H1 (cell line): ENCODE measurements around the gene FAM184B. TPM values are rescaled to one million over a fixed set of nuclear protein-coding genes. Genes with fewer than 3 reads are reported as not detected.

ENCODE experiments used
- CTCF ChIA-PET: fragments of 300-600 bp; sonication (Branson Sonifier 250); formaldehyde crosslinking; loops from one replicate; lab custom pipeline; 2021; ENCODE audit not compliant: partially characterized antibody; lab: Charles Lee
- POLR2A ChIA-PET: fragments of 300-600 bp; sonication (Branson Sonifier 250); formaldehyde crosslinking; loops from one replicate; lab custom pipeline; 2021; ENCODE audit warnings: inconsistent platforms; ENCODE audit not compliant: partially characterized antibody; lab: Charles Lee
- DNase-seq, 2 experiments: peaks; one replicate each; pipeline versions ENCODE4 v3.0.0 to v3.0.0-alpha.2; 2010 to 2022; ENCODE audit warnings: low spot score in 2 of 2, low read depth in 1 of 2, mixed read lengths in 1 of 2
- FAIRE-seq: peaks from 2 replicates; lab custom pipeline; 2011; peaks lifted over from hg19 to GRCh38; lab: Jason Lieb, UNC
- H2AFZ ChIP-seq: 2 replicates; pipeline ENCODE4 v1.8.1; 2012; ENCODE audit warnings: low read length, inconsistent platforms
- H2AK5ac ChIP-seq: 2 replicates; pipeline ENCODE4 v1.6.1; 2013; ENCODE audit warnings: low read depth, low read length
- H2BK120ac ChIP-seq: replicated peaks from 2 replicates; pipeline ENCODE3; 2013; ENCODE audit warnings: low read depth, low read length, inconsistent platforms
- H2BK12ac ChIP-seq: 2 replicates; pipeline ENCODE4 v1.6.1; 2013; ENCODE audit warnings: low read depth, low read length
- H2BK15ac ChIP-seq: 2 replicates; pipeline ENCODE4 v1.6.1; 2013; ENCODE audit warnings: low read length
- H2BK20ac ChIP-seq: 2 replicates; pipeline ENCODE4 v1.6.1; 2013; ENCODE audit warnings: low read length
- H2BK5ac ChIP-seq: 2 replicates; pipeline ENCODE4 v1.6.1; 2013; ENCODE audit warnings: low read depth, low read length
- H3K14ac ChIP-seq: 2 replicates; pipeline ENCODE4 v1.6.1; 2013; ENCODE audit warnings: inconsistent platforms; ENCODE audit not compliant: insufficient read length
- H3K18ac ChIP-seq: 2 replicates; pipeline ENCODE4 v1.6.1; 2013; ENCODE audit warnings: low read length; ENCODE audit errors: extremely low read depth
- H3K23ac ChIP-seq: 2 replicates; pipeline ENCODE4 v1.6.1; 2013; ENCODE audit warnings: inconsistent platforms; ENCODE audit not compliant: insufficient read length
- H3K23me2 ChIP-seq: 2 replicates; pipeline ENCODE4 v1.6.1; 2013; ENCODE audit warnings: low read depth, low read length
- H3K27ac ChIP-seq: 2 replicates; pipeline ENCODE4 v1.6.1; 2011; ENCODE audit warnings: low read depth, low read length, inconsistent platforms
- H3K27me3 ChIP-seq, 4 experiments: replicated peaks in 1 of 4; 1 replicate in 1 of 4; 2 replicates in 3 of 4; pipeline versions ENCODE4 v1.6.1 to v1.8.1; 2011 to 2013; ENCODE audit warnings: low read length in 3 of 4, mild to moderate bottlenecking in 3 of 4, inconsistent platforms in 2 of 4, mixed read lengths in 2 of 4, moderate library complexity in 1 of 4; ENCODE audit not compliant: control insufficient read depth in 3 of 4, insufficient read depth in 3 of 4; ENCODE audit errors: extremely low read depth in 1 of 4
- H3K36me3 ChIP-seq, 4 experiments: 2 replicates each; pipeline versions ENCODE4 v1.6.1 to v1.8.1; 2011 to 2013; ENCODE audit warnings: mild to moderate bottlenecking in 4 of 4, low read length in 3 of 4, moderate library complexity in 2 of 4, control low read depth in 1 of 4, inconsistent platforms in 1 of 4; ENCODE audit not compliant: insufficient read depth in 4 of 4, control insufficient read depth in 2 of 4
- H3K4ac ChIP-seq: replicated peaks from 2 replicates; pipeline ENCODE3; 2013; ENCODE audit warnings: low read length, low read depth, mixed read lengths, inconsistent platforms; ENCODE audit not compliant: insufficient read length
- H3K4me1 ChIP-seq, 4 experiments: replicated peaks in 1 of 4; 1 replicate in 1 of 4; 2 replicates in 3 of 4; pipeline versions ENCODE4 v1.6.1 to v1.8.1; 2011 to 2013; ENCODE audit warnings: low read length in 3 of 4, inconsistent platforms in 2 of 4, mixed read lengths in 1 of 4; ENCODE audit not compliant: insufficient read depth in 4 of 4, control insufficient read depth in 3 of 4
- H3K4me2 ChIP-seq, 2 experiments: 2 replicates each; pipeline versions ENCODE4 v1.6.1 to v1.8.1; 2011 to 2013; ENCODE audit warnings: low read depth in 2 of 2, low read length in 2 of 2, control low read depth in 1 of 2, inconsistent platforms in 1 of 2, mild to moderate bottlenecking in 1 of 2; ENCODE audit not compliant: insufficient read depth in 1 of 2
- H3K4me3 ChIP-seq, 4 experiments: fragments of 200-600, 300-600 bp in 1 of 4; sonication (generic), shearing (Covaris generic), sonication (Bioruptor Twin) in 1 of 4; 2 replicates each; pipeline versions ENCODE4 v1.5.1 to v1.8.1; 2011 to 2016; ENCODE audit warnings: low read length in 4 of 4, low read depth in 3 of 4, control low read depth in 2 of 4, inconsistent platforms in 2 of 4, mild to moderate bottlenecking in 2 of 4, mixed read lengths in 1 of 4, moderate library complexity in 1 of 4; ENCODE audit not compliant: insufficient read depth in 2 of 4; ENCODE audit errors: extremely low read depth in 1 of 4
- H3K56ac ChIP-seq: replicated peaks from 2 replicates; pipeline ENCODE3; 2013; ENCODE audit warnings: low read depth, mild to moderate bottlenecking, mixed read lengths, low read length, inconsistent platforms; ENCODE audit not compliant: insufficient read length
- H3K79me1 ChIP-seq: 2 replicates; pipeline ENCODE4 v1.6.1; 2013; ENCODE audit warnings: low read depth, low read length, control low read depth
- H3K79me2 ChIP-seq, 2 experiments: 2 replicates each; pipeline versions ENCODE4 v1.6.1 to v1.8.1; 2012 to 2013; ENCODE audit warnings: low read length in 2 of 2, mild to moderate bottlenecking in 2 of 2, inconsistent platforms in 1 of 2; ENCODE audit not compliant: insufficient read depth in 2 of 2, control insufficient read depth in 1 of 2
- H3K9ac ChIP-seq, 4 experiments: replicated peaks in 1 of 4; 1 replicate in 1 of 4; 2 replicates in 3 of 4; pipeline versions ENCODE4 v1.6.1 to v1.8.1; 2011 to 2013; ENCODE audit warnings: low read depth in 3 of 4, low read length in 3 of 4, control low read depth in 2 of 4, mild to moderate bottlenecking in 2 of 4, moderate library complexity in 2 of 4, inconsistent platforms in 1 of 4; ENCODE audit errors: extremely low read depth in 1 of 4
- H3K9me3 ChIP-seq, 2 experiments: 2 replicates each; pipeline versions ENCODE4 v1.6.1 to v1.8.1; 2012 to 2013; ENCODE audit warnings: mild to moderate bottlenecking in 2 of 2, moderate library complexity in 2 of 2, control low read depth in 1 of 2, inconsistent platforms in 1 of 2, low read depth in 1 of 2, low read length in 1 of 2, mixed read lengths in 1 of 2; ENCODE audit not compliant: insufficient read depth in 2 of 2
- H4K20me1 ChIP-seq, 2 experiments: replicated peaks in 1 of 2; 2 replicates each; pipeline versions ENCODE3 to v1.8.1; 2011 to 2013; ENCODE audit warnings: inconsistent platforms in 2 of 2, low read length in 2 of 2, mild to moderate bottlenecking in 1 of 2; ENCODE audit not compliant: insufficient read depth in 2 of 2, control insufficient read depth in 1 of 2
- H4K5ac ChIP-seq: 2 replicates; pipeline ENCODE4 v1.6.1; 2013; ENCODE audit warnings: low read length, low read depth, mixed read lengths, inconsistent platforms; ENCODE audit not compliant: insufficient read length
- H4K8ac ChIP-seq: 2 replicates; pipeline ENCODE4 v1.8.0; 2013; ENCODE audit warnings: mild to moderate bottlenecking, moderate library complexity, low read length, inconsistent platforms; ENCODE audit not compliant: insufficient read depth; ENCODE audit errors: extremely low read depth
- H4K91ac ChIP-seq: replicated peaks from 2 replicates; pipeline ENCODE3; 2013; ENCODE audit warnings: low read length, mixed read lengths, inconsistent platforms; ENCODE audit not compliant: insufficient read length
- BCL11A ChIP-seq, 2 experiments: IDR thresholded peaks; one replicate each; pipeline ENCODE4 v1.6.1; 2011; ENCODE audit warnings: low read depth in 2 of 2, low read length in 2 of 2, mild to moderate bottlenecking in 2 of 2
- BRCA1 ChIP-seq: IDR thresholded peaks from 2 replicates; pipeline ENCODE4 v1.6.1; 2012; ENCODE audit warnings: low read depth, low read length, improper control_type of control experiment
- E2F6 ChIP-seq: IDR thresholded peaks from 2 replicates; pipeline ENCODE4 v1.6.1; 2012; ENCODE audit warnings: inconsistent platforms
- EGR1 ChIP-seq: IDR thresholded peaks from 2 replicates; pipeline ENCODE4 v1.6.1; 2011; ENCODE audit warnings: low read depth, low read length, borderline replicate concordance
- KDM1A ChIP-seq: fragments of 200-600, 300-600 bp; sonication (generic); IDR thresholded peaks from 2 replicates; pipeline ENCODE4 v1.7.1; 2016; ENCODE audit warnings: mild to moderate bottlenecking, low read length, borderline replicate concordance
- TEAD4 ChIP-seq: IDR thresholded peaks from 2 replicates; pipeline ENCODE4 v1.6.1; 2012; ENCODE audit warnings: low read depth, low read length, inconsistent platforms, mixed read lengths
- WGBS, 2 experiments: shearing (Covaris generic) in 1 of 2; methylation state at CpG; one replicate each; pipeline versions ENCODE4 v1.1.6 to v1.1.7; 2013 to 2015; ENCODE audit warnings: low lambda C conversion rate in 2 of 2, mixed read lengths in 2 of 2, inconsistent platforms in 1 of 2, low coverage in 1 of 2, missing lambda C conversion rate in 1 of 2; ENCODE audit not compliant: insufficient replicate concordance in 2 of 2, insufficient coverage in 1 of 2, insufficient read length in 1 of 2; ENCODE audit errors: extremely low coverage in 1 of 2, missing lambda C conversion rate in 1 of 2; 5-methylcytosine and 5-hydroxymethylcytosine counted together
- polyA plus RNA-seq, 7 experiments: library from polyadenylated mRNA; depleted of rRNA in 3 of 7; stranded (reverse) in 5 of 7; unstranded in 2 of 7; fragments of >200 nt in 5 of 7; fragments of 200-250 nt in 2 of 7; gene quantifications; 1 replicate in 5 of 7; 2 replicates in 1 of 7; 4 replicates in 1 of 7; pipeline versions ENCODE4 v1.2.1 to v1.2.3, GENCODE V29; 2011 to 2013; ENCODE audit warnings: missing spikeins in 2 of 7, mixed read lengths in 2 of 7
- total RNA-seq: library from RNA; stranded (reverse); fragmentation: NEBNext Ultra II Directional; extraction: Animal tissue kit (Norgen Biotek cat#: 25700); gene quantifications from 2 replicates; pipeline ENCODE4 v1.2.1, GENCODE V29; 2021

FAM184B gene
- total and polyA plus RNA-seq, 2 of the 8 experiments (the other 6 are each of a cell fraction or from before 2014, with no cell fraction given), result 0.05 to 0.39 TPM

- no peak overlapping the region for H3K27ac ChIP-seq
- H2BK5ac ChIP-seq, result no peak overlapping the region
- H2AFZ ChIP-seq, result no peak overlapping the region
- H4K20me1 ChIP-seq, result peaks cover 4 to 23% of the 10 kb centered on the region in 2 experiments
- H3K14ac ChIP-seq, result no peak overlapping the region
- FAIRE-seq, result no peak
- DNase-seq, result no peak
- H3K4me3 ChIP-seq, result no peak overlapping the region
- no peak overlapping the region for H3K4ac ChIP-seq
- no peak overlapping the region for H2BK15ac ChIP-seq
- no peak overlapping the region for H4K91ac ChIP-seq
- H3K79me1 ChIP-seq, result peaks cover 23% of the 10 kb centered on the region
- H3K4me2 ChIP-seq, result no peak overlapping the region
- CTCF ChIA-PET, result interaction anchor here (1.2 to 1.6 kb wide), 3 partner anchors 14 to 106 kb away, joined by 3 to 4 read pairs (median 3); partner anchors contain the start of gene QDPR
- H3K23ac ChIP-seq, result no peak overlapping the region
- TF ChIP-seq E2F6 (no peak), EGR1 (no peak), BCL11A (IDR thresholded peaks at IDR 0.05; ENCODE audit: low read depth in 2 of 2, low read length in 2 of 2) (no peak), BRCA1 (no peak), KDM1A (no peak), TEAD4 (no peak)
- no peak overlapping the region; a peak in 2 of 7 replicates for H3K9ac ChIP-seq
- no peak overlapping the region for H3K56ac ChIP-seq
- H4K8ac ChIP-seq, result no peak overlapping the region
- H2BK120ac ChIP-seq, result no peak overlapping the region
- H3K9me3 ChIP-seq, result no peaks in the 10 kb centered on the region
- H3K4me1 ChIP-seq, result peaks cover 0 to 4% (median 0%) of the 10 kb centered on the region in 4 experiments; a peak in 1 of 7 replicates
- no peak overlapping the region for H2BK12ac ChIP-seq
- no peak overlapping the region for H2AK5ac ChIP-seq
- POLR2A ChIA-PET, result interaction anchor here (1.0 to 1.5 kb wide), 3 partner anchors 13 to 24 kb away, joined by 3 to 4 read pairs (median 4); no protein-coding TSS in a partner anchor
- no peak overlapping the region for H2BK20ac ChIP-seq
- peaks cover 38 to 58% of the 10 kb centered on the region in 2 experiments for H3K79me2 ChIP-seq
- H3K27me3 ChIP-seq, result no peaks in the 10 kb centered on the region
- H3K18ac ChIP-seq, result no peak overlapping the region
- H3K36me3 ChIP-seq, result peaks cover 18 to 63% (median 49%) of the 10 kb centered on the region in 4 experiments
- peaks cover 5% of the 10 kb centered on the region; the same call in 1 of the 2 replicates for H3K23me2 ChIP-seq
- 0% methylated on average over 1 of the region's 1 CpG; no CpG with 5 or more reads in 1 of the 2 experiments for WGBS, 2 experiments
- H4K5ac ChIP-seq, result no peak overlapping the region
Measured at GRCh38 chr4:17618926-17619325, 162.5 kb downstream of the FAM184B start.
